Stimulated activated CD4-positive, alpha-beta T cell treated with anti-CD3 and anti-CD28 coated beads, Interleukin-2, amount 100 ng/mL, for 24 hours (primary cell): ENCODE results near the gene CD247.

Experiments
- DNase-seq, 2 donors: peaks; one replicate each; pipeline ENCODE4 v3.0.0-alpha.2; 2020

The CD247 gene

GRCh38 chr1:167487614-167488013 is 30.7 kb downstream of the CD247 start:
- DNase-seq, result no peak

- no peak for DNase-seq
Observed at GRCh38 chr1:167486090-167486824, 32.1 kb downstream of the CD247 start.

GRCh38 chr1:167484726-167485502 is 33.4 kb downstream of the CD247 start:
- DNase-seq, result no peak

GRCh38 chr1:167483790-167484189 is 34.5 kb downstream of the CD247 start:
- no peak for DNase-seq

GRCh38 chr1:167482184-167482583 is 36.1 kb downstream of the CD247 start:
- DNase-seq, result peak; percentile 52 to 55

- DNase-seq, result no peak
Observed at GRCh38 chr1:167479331-167479979, 38.9 kb downstream of the CD247 start.

- DNase-seq, result no peak
Observed at GRCh38 chr1:167477986-167478385, 40.3 kb downstream of the CD247 start.

GRCh38 chr1:167476061-167476460 is 42.3 kb downstream of the CD247 start:
- no peak for DNase-seq

- peak; percentile 55 to 56 for DNase-seq
Observed at GRCh38 chr1:167474191-167474641, 44.1 kb downstream of the CD247 start.

- no peak for DNase-seq
Observed at GRCh38 chr1:167473761-167474160, 44.6 kb downstream of the CD247 start.

- peak; percentile 59 to 61 for DNase-seq
Observed at GRCh38 chr1:167472752-167473521, 45.4 kb downstream of the CD247 start.

GRCh38 chr1:167471568-167471967 is 46.8 kb downstream of the CD247 start:
- no peak for DNase-seq

- DNase-seq, result no peak
Observed at GRCh38 chr1:167469280-167469965, 48.9 kb downstream of the CD247 start.

- DNase-seq, result no peak
Observed at GRCh38 chr1:167467752-167468151, 50.6 kb downstream of the CD247 start.

GRCh38 chr1:167467126-167467710 is 51.1 kb downstream of the CD247 start:
- no peak for DNase-seq

GRCh38 chr1:167465743-167466142 is 52.6 kb downstream of the CD247 start:
- no peak for DNase-seq

- DNase-seq, result no peak
Observed at GRCh38 chr1:167465018-167465417, 53.3 kb downstream of the CD247 start.

- no peak for DNase-seq
Observed at GRCh38 chr1:167463875-167464575, 54.3 kb downstream of the CD247 start.

- no peak for DNase-seq
Observed at GRCh38 chr1:167463080-167463479, 55.2 kb downstream of the CD247 start.

GRCh38 chr1:167462341-167462740 is 56.0 kb downstream of the CD247 start:
- DNase-seq, result no peak

- peak; percentile 56 to 63 for DNase-seq
Observed at GRCh38 chr1:167460836-167461235, 57.5 kb downstream of the CD247 start.
